Fibroblast of lung (primary cell): ENCODE data around the gene KCTD5. TPM values are rescaled to one million over a fixed set of nuclear protein-coding genes. Genes with fewer than 3 reads are reported as not detected.

ENCODE experiments used
- DNase-seq, 2 donors: peaks; one replicate each; pipeline versions ENCODE4 v3.0.0 to v3.0.0-alpha.2; 2010; ENCODE audit warnings: low read depth in 2 of 2
- H2AFZ ChIP-seq: 2 replicates; pipeline ENCODE4 v1.5.1; 2012; ENCODE audit warnings: low read length, control low read depth, inconsistent platforms
- H3K27ac ChIP-seq: 2 replicates; pipeline ENCODE4 v1.5.1; 2011; ENCODE audit warnings: low read length, control low read depth; ENCODE audit not compliant: insufficient read depth
- H3K27me3 ChIP-seq: 2 replicates; pipeline ENCODE4 v1.5.1; 2011; ENCODE audit warnings: mild to moderate bottlenecking, low read length; ENCODE audit not compliant: control insufficient read depth, insufficient read depth
- H3K36me3 ChIP-seq: 2 replicates; pipeline ENCODE4 v1.5.1; 2011; ENCODE audit warnings: low read length; ENCODE audit not compliant: control insufficient read depth, insufficient read depth
- H3K4me1 ChIP-seq: 2 replicates; pipeline ENCODE4 v1.5.1; 2011; ENCODE audit warnings: low read length; ENCODE audit not compliant: control insufficient read depth, insufficient read depth; ENCODE audit errors: extremely low read depth
- H3K4me2 ChIP-seq: 2 replicates; pipeline ENCODE4 v1.5.1; 2011; ENCODE audit warnings: low read length, control low read depth; ENCODE audit not compliant: insufficient read depth; ENCODE audit errors: extremely low read depth
- H3K4me3 ChIP-seq, 4 experiments: fragments of 200-600 bp in 1 of 4; sonication (generic) in 1 of 4; replicated peaks in 1 of 4; 2 replicates each; pipeline ENCODE4 v1.5.1; 2011 to 2016; ENCODE audit warnings: low read length in 4 of 4, low read depth in 3 of 4, mild to moderate bottlenecking in 3 of 4, control low read depth in 2 of 4, inconsistent platforms in 1 of 4, mixed read lengths in 1 of 4; ENCODE audit not compliant: insufficient read depth in 1 of 4; ENCODE audit errors: control extremely low read depth in 1 of 4
- H3K79me2 ChIP-seq: 2 replicates; pipeline ENCODE4 v1.5.1; 2012; ENCODE audit warnings: mild to moderate bottlenecking, low read length, inconsistent platforms; ENCODE audit not compliant: control insufficient read depth, insufficient read depth
- H3K9ac ChIP-seq: 2 replicates; pipeline ENCODE4 v1.5.1; 2011; ENCODE audit warnings: mild to moderate bottlenecking, low read length, control low read depth; ENCODE audit not compliant: insufficient read depth
- H3K9me3 ChIP-seq: 2 replicates; pipeline ENCODE4 v1.5.1; 2012; ENCODE audit warnings: low read depth, low read length; ENCODE audit not compliant: control insufficient read depth, insufficient read depth
- H4K20me1 ChIP-seq: 2 replicates; pipeline ENCODE4 v1.5.1; 2011; ENCODE audit warnings: low read length; ENCODE audit not compliant: control insufficient read depth, insufficient read depth; ENCODE audit errors: extremely low read depth
- CTCF ChIP-seq, 2 donors: IDR thresholded peaks in 1 of 2; conservative IDR thresholded peaks in 1 of 2; 1 replicate in 1 of 2; 2 replicates in 1 of 2; pipeline ENCODE4 v1.5.1; 2011 to 2012; ENCODE audit warnings: low read length in 2 of 2, control low read depth in 1 of 2, inconsistent platforms in 1 of 2, low read depth in 1 of 2, mild to moderate bottlenecking in 1 of 2
- EZH2 ChIP-seq: IDR thresholded peaks from 2 replicates; pipeline ENCODE4 v1.5.1; 2012; ENCODE audit warnings: low read length, control low read depth, mild to moderate bottlenecking; ENCODE audit errors: missing control alignments
- polyA plus RNA-seq, 2 donors: library from polyadenylated mRNA; depleted of rRNA in 1 of 2; stranded (reverse) in 1 of 2; unstranded in 1 of 2; fragments of >200 nt; gene quantifications; 2 replicates each; pipeline ENCODE4 v1.2.1, GENCODE V29; 2011 to 2012; ENCODE audit warnings: missing spikeins in 1 of 2
- total RNA-seq: library from RNA; depleted of rRNA; stranded (reverse); fragments of >200 nt; gene quantifications from 2 replicates; pipeline ENCODE4 v1.2.1, GENCODE V29; 2014

KCTD5 gene
- total and polyA plus RNA-seq, 2 donors (not counting 1 experiment from before 2014, with no cell fraction given), result 21.6 to 25.9 TPM

DNA sequence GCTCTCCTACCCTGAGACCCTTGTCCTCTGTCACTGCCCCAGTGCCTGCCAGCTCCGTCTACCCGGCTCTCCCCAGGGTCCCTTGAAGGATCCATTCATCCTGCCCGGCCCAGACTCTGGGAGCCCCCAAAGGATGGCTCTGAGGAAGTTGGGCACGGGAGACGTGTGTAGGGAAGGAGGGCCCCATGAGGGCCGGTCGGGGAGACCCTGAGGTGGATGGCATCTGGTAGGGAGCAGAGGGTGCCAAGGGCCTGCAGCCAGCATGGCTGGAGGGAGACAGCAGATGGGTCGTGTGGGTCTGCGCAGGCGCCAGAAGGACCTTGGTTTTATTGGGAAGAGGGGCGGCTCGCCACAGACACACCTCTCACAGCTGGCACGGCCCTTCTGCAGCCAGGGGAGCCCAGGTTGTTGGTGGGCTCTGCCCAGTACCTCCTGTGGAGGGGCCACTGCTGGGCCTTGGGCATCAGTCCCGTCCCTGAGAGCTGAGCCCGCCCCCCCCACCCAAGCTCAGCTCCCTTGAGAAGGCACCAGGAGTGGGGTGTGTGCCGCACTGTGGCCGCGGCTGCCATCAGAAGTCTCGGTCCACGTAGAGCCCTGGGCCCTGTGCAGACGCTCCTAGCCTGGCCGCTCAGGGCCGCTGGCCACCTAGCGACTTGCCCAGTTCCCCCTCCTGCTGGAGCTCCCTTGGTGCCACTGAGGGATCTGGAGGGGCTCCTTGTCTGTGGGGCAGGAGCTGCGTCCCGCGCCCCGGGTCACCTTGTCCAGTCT is 16.0 kb downstream of the KCTD5 start:
- no peak overlapping the region for H3K4me2 ChIP-seq
- no peak overlapping the region for H3K4me3 ChIP-seq
- H3K36me3 ChIP-seq, result peaks cover 20% of the 10 kb centered on the region
- H3K79me2 ChIP-seq, result peaks cover 2% of the 10 kb centered on the region
- no peaks in the 10 kb centered on the region for H4K20me1 ChIP-seq
- no peaks in the 10 kb centered on the region for H3K27me3 ChIP-seq
- no peaks in the 10 kb centered on the region for H3K4me1 ChIP-seq
- no peak overlapping the region for H2AFZ ChIP-seq
- no peak for DNase-seq
- no peak overlapping the region for H3K9ac ChIP-seq
- TF ChIP-seq CTCF (conservative IDR thresholded peaks at IDR 0.05 in 1 of 2, IDR thresholded peaks at IDR 0.05 in 1 of 2; ENCODE audit: low read depth in 1 of 2, low read length in 2 of 2), result no peak
- TF ChIP-seq EZH2, result no peak
- no peak overlapping the region for H3K27ac ChIP-seq
- no peaks in the 10 kb centered on the region for H3K9me3 ChIP-seq

DNA sequence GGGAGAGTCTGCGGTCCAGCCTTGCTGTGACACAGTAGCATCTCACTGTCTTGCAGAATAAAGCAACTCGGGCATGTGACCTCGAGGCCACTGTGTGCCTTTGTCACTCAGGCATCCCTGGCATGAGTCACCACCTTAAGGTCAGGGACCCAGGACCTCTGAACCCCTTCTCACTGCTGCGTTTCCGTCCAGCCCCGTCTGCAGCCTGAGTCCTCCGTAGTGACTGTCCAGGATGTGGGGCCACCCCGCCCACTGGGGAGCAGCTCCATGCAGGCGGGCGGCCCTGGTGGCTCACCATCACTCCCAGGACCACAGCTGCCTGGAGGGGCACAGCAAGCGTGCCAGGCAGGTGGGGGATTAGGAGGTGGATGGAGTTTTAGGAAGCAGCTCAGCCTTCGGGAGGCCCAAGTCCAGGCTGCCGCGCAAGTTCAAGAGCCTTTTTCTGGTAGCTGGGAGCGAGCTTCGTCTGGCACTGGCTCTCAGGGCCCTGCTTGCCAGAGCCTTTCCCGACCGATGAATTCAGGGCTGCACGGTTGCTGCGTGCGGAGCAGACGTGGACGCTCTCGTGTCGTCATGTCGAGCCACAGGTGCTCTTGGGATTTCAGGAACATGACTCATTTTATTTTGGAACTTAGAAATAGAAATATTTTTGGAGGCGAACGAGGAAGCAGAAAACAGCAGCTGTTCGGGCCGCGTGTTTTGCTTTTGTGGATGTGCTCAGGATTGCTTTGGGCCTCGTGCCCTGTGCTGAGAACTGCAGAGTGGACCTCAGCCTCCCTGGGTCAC is 16.8 kb downstream of the KCTD5 start:
- Histone ChIP-seq H3K27me3 (no peaks in the 10 kb centered on the region), H3K4me2 (no peak overlapping the region), H3K9me3 (no peaks in the 10 kb centered on the region), H2AFZ (no peak overlapping the region), H4K20me1 (no peaks in the 10 kb centered on the region), H3K36me3 (peaks cover 20% of the 10 kb centered on the region), H3K27ac (no peak overlapping the region), H3K79me2 (no peaks in the 10 kb centered on the region), H3K4me3 (no peak overlapping the region), H3K4me1 (no peaks in the 10 kb centered on the region), H3K9ac (no peak overlapping the region)
- TF ChIP-seq EZH2 (no peak), CTCF (conservative IDR thresholded peaks at IDR 0.05 in 1 of 2, IDR thresholded peaks at IDR 0.05 in 1 of 2; ENCODE audit: low read depth in 1 of 2, low read length in 2 of 2) (no peak)
- DNase-seq, result no peak

GRCh38 chr16:2699791-2700600 is 17.7 kb downstream of the KCTD5 start:
- no peaks in the 10 kb centered on the region for H3K9me3 ChIP-seq
- no peak overlapping the region for H3K4me2 ChIP-seq
- H3K4me1 ChIP-seq, result no peaks in the 10 kb centered on the region
- H3K27me3 ChIP-seq, result no peaks in the 10 kb centered on the region
- H2AFZ ChIP-seq, result no peak overlapping the region
- no peak for DNase-seq
- no peak overlapping the region for H3K4me3 ChIP-seq
- no peak overlapping the region for H3K9ac ChIP-seq
- H3K27ac ChIP-seq, result no peak overlapping the region
- TF ChIP-seq CTCF (conservative IDR thresholded peaks at IDR 0.05 in 1 of 2, IDR thresholded peaks at IDR 0.05 in 1 of 2; ENCODE audit: low read depth in 1 of 2, low read length in 2 of 2) (no peak), EZH2 (no peak)
- H3K79me2 ChIP-seq, result no peaks in the 10 kb centered on the region
- no peaks in the 10 kb centered on the region for H4K20me1 ChIP-seq
- peaks cover 20% of the 10 kb centered on the region for H3K36me3 ChIP-seq
